DOHH2 (cell line): ENCODE measurements around the gene MESD.

Experiments used
- EZH2phosphoT487 ChIP-seq: fragments of 200-600 bp; sonication (generic); IDR thresholded peaks from 2 replicates; pipeline ENCODE4 v1.6.1; 2017; ENCODE audit warnings: borderline replicate concordance, mild to moderate bottlenecking, antibody characterized with exemption, low read length, moderate library complexity, mixed read lengths
- TF ChIP-seq, protein P1 (sequence below): fragments of 200-600 bp; sonication (generic); IDR thresholded peaks from one replicate; pipeline ENCODE4 v1.5.1; 2014; ENCODE audit warnings: antibody characterized with exemption, mild to moderate bottlenecking, low read depth, low read length; ENCODE audit not compliant: poor library complexity, severe bottlenecking

DNA sequence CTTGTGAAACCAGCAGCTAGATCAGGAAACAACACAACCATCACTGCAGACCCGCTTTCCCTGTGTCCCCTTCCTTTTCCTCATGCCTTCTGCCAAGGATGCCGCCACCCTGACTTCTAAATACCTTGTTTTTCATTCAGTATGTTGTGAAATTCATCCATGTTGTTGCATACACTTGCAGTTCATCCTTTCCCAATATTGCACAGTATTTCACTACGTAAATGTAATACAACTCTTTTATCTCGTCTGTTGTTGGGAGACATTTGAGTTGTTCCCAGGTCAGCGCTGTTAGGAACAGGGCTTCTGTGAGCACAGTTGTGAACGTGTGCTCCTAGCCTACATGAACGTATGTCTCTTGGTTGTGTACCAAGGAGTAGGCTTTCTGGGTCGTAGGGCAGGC lies 35.3 kb upstream of the MESD start:
- TF ChIP-seq, protein P1, sequence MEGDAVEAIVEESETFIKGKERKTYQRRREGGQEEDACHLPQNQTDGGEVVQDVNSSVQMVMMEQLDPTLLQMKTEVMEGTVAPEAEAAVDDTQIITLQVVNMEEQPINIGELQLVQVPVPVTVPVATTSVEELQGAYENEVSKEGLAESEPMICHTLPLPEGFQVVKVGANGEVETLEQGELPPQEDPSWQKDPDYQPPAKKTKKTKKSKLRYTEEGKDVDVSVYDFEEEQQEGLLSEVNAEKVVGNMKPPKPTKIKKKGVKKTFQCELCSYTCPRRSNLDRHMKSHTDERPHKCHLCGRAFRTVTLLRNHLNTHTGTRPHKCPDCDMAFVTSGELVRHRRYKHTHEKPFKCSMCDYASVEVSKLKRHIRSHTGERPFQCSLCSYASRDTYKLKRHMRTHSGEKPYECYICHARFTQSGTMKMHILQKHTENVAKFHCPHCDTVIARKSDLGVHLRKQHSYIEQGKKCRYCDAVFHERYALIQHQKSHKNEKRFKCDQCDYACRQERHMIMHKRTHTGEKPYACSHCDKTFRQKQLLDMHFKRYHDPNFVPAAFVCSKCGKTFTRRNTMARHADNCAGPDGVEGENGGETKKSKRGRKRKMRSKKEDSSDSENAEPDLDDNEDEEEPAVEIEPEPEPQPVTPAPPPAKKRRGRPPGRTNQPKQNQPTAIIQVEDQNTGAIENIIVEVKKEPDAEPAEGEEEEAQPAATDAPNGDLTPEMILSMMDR = no peak
- no peak for TF ChIP-seq EZH2phosphoT487
